ENCODE results near the gene MICB.

DNA sequence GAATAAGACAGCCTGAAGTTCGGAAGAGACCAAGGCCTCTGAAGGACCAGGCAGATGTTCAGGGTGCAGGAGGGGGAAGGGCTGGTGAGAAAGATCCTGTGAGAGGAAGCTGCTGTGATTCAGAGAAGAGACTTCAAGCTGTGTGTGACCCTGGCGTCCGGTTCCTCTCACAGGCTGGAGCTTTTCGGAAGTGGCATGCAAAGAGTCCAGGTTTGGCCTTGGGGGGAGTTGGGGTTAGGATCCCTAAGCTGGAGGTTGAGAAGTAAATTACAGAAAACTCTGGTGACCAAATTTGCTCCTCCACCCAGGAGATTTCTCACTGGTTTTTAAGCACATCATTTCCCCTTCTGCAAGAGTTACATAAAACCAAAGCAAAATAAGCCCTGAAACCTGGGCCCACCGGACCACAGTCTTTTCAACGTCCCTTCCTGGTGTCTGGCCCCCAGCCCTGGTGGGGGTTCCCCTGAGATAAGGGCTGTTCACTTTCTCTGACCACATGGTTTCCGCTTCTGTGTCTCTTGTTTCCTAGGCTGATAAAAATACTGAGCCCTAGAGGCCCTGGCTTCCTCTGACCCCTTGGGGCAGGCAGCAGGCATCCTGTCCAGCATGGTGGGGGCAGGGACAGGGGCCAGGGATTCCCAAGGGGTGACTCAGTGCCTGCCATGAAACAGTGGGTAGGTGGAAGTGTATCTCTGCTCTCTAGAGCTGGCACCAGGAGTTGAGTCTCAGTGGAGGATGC lies 62.2 kb downstream of the MICB start:
- TF ChIP-seq, protein P1, sequence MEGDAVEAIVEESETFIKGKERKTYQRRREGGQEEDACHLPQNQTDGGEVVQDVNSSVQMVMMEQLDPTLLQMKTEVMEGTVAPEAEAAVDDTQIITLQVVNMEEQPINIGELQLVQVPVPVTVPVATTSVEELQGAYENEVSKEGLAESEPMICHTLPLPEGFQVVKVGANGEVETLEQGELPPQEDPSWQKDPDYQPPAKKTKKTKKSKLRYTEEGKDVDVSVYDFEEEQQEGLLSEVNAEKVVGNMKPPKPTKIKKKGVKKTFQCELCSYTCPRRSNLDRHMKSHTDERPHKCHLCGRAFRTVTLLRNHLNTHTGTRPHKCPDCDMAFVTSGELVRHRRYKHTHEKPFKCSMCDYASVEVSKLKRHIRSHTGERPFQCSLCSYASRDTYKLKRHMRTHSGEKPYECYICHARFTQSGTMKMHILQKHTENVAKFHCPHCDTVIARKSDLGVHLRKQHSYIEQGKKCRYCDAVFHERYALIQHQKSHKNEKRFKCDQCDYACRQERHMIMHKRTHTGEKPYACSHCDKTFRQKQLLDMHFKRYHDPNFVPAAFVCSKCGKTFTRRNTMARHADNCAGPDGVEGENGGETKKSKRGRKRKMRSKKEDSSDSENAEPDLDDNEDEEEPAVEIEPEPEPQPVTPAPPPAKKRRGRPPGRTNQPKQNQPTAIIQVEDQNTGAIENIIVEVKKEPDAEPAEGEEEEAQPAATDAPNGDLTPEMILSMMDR (IDR thresholded peaks at IDR 0.05): no peak
- TF ChIP-seq POLR2A (IDR thresholded peaks at IDR 0.05): no peak
